B cell (primary cell): ENCODE results near the gene KLHL6. TPM values are rescaled to one million over a fixed set of nuclear protein-coding genes. Genes with fewer than 3 reads are reported as not detected.

Source experiments
- ATAC-seq: fragments of 200-7000 bp; cut with Tn5 transposase; one replicate; pipeline ENCODE4 v1.10.0; 2021; ENCODE audit warnings: low read depth, mild to moderate bottlenecking, moderate number of reproducible peaks, moderate library complexity
- CTCF ChIA-PET: fragments of 350-600 bp; sonication (Branson Sonifier 250); formaldehyde crosslinking; loops from one replicate; lab custom pipeline; 2021; ENCODE audit warnings: antibody characterized with exemption, inconsistent platforms; lab: Charles Lee
- POLR2A ChIA-PET: fragments of 350-600 bp; sonication (Branson Sonifier 250); formaldehyde crosslinking; loops from one replicate; lab custom pipeline; 2021; ENCODE audit warnings: antibody characterized with exemption; lab: Charles Lee
- DNase-seq: peaks from one replicate; pipeline ENCODE4 v3.0.0; 2013
- H2AFZ ChIP-seq: 2 replicates; pipeline ENCODE4 v1.6.1; 2012; ENCODE audit warnings: mild to moderate bottlenecking, low read depth, low read length; ENCODE audit not compliant: insufficient read depth, poor library complexity, severe bottlenecking
- H3K27ac ChIP-seq, 2 donors: 1 replicate in 1 of 2; 2 replicates in 1 of 2; pipeline ENCODE4 v1.5.1; 2012 to 2013; ENCODE audit warnings: low read length in 2 of 2, mild to moderate bottlenecking in 2 of 2, moderate library complexity in 1 of 2
- H3K27me3 ChIP-seq, 4 experiments: fragments of 200-600 bp in 1 of 4; sonication (generic) in 1 of 4; replicated peaks in 1 of 4; 1 replicate in 2 of 4; 2 replicates in 2 of 4; pipeline versions ENCODE4 v1.6.1 to v1.7.0; 2013 to 2016; ENCODE audit warnings: low read length in 3 of 4, mild to moderate bottlenecking in 2 of 4, mixed read lengths in 1 of 4, moderate library complexity in 1 of 4; ENCODE audit not compliant: insufficient read depth in 4 of 4, control insufficient read depth in 3 of 4; ENCODE audit errors: control extremely low read depth in 1 of 4
- H3K36me3 ChIP-seq, 2 experiments: replicated peaks in 1 of 2; 1 replicate in 1 of 2; 2 replicates in 1 of 2; pipeline versions ENCODE4 v1.6.1 to v1.7.1; 2013; ENCODE audit warnings: low read length in 1 of 2; ENCODE audit not compliant: insufficient read depth in 2 of 2, control insufficient read depth in 1 of 2; ENCODE audit errors: control extremely low read depth in 1 of 2, extremely low read depth in 1 of 2
- H3K4me1 ChIP-seq, 2 donors: fragments of 200-600 bp in 1 of 2; sonication (generic) in 1 of 2; 1 replicate in 1 of 2; 2 replicates in 1 of 2; pipeline versions ENCODE4 v1.5.1 to v1.6.1; 2013 to 2017; ENCODE audit warnings: low read length in 2 of 2; ENCODE audit not compliant: control insufficient read depth in 2 of 2, insufficient read depth in 2 of 2
- H3K4me2 ChIP-seq: replicated peaks from 2 replicates; pipeline ENCODE3; 2012; ENCODE audit warnings: mild to moderate bottlenecking, low read depth, low read length; ENCODE audit not compliant: poor library complexity, severe bottlenecking
- H3K4me3 ChIP-seq, 5 experiments: fragments of 200-600 bp in 1 of 5; sonication (generic) in 1 of 5; 1 replicate in 3 of 5; 2 replicates in 2 of 5; pipeline versions ENCODE4 v1.5.1 to v1.7.0; 2011 to 2016; ENCODE audit warnings: low read length in 4 of 5, mild to moderate bottlenecking in 4 of 5, low read depth in 2 of 5, control low read depth in 1 of 5, moderate library complexity in 1 of 5; ENCODE audit not compliant: insufficient read depth in 1 of 5; ENCODE audit errors: control extremely low read depth in 1 of 5, extremely low read depth in 1 of 5
- H3K79me2 ChIP-seq: fragments of 200-600 bp; sonication (generic); one replicate; pipeline ENCODE4 v1.6.0; 2016; ENCODE audit warnings: low read length; ENCODE audit not compliant: control insufficient read depth, insufficient read depth
- H3K9ac ChIP-seq: fragments of 200-600 bp; sonication (generic); 2 replicates; pipeline ENCODE4 v1.6.1; 2017; ENCODE audit warnings: mild to moderate bottlenecking, low read length, moderate library complexity
- H3K9me3 ChIP-seq, 3 donors: one replicate each; pipeline versions ENCODE4 v1.6.1 to v1.7.1; 2013; ENCODE audit warnings: low read length in 2 of 3; ENCODE audit not compliant: control insufficient read depth in 2 of 3, insufficient read depth in 1 of 3; ENCODE audit errors: control extremely low read depth in 1 of 3
- H4K20me1 ChIP-seq: 2 replicates; pipeline ENCODE4 v1.6.0; 2012; ENCODE audit warnings: mild to moderate bottlenecking, low read length; ENCODE audit not compliant: insufficient read depth, control insufficient read depth, poor library complexity, severe bottlenecking
- H3K27ac Mint-ChIP-seq: one replicate; pipeline ENCODE4 v1.8.0; 2021; ENCODE audit warnings: mixed read lengths
- H3K27me3 Mint-ChIP-seq: one replicate; pipeline ENCODE4 v1.8.0; 2021; ENCODE audit warnings: mixed read lengths
- H3K4me1 Mint-ChIP-seq: one replicate; pipeline ENCODE4 v1.8.0; 2021; ENCODE audit warnings: mixed read lengths
- H3K4me3 Mint-ChIP-seq: one replicate; pipeline ENCODE4 v1.8.0; 2021; ENCODE audit warnings: mixed read lengths
- H3K9me3 Mint-ChIP-seq: one replicate; pipeline ENCODE4 v1.8.0; 2022; ENCODE audit warnings: mixed read lengths; ENCODE audit not compliant: insufficient read depth
- EZH2 ChIP-seq: IDR thresholded peaks from 2 replicates; pipeline ENCODE4 v1.6.1; 2012; ENCODE audit warnings: borderline replicate concordance, low read depth, mild to moderate bottlenecking, moderate library complexity, low read length; ENCODE audit not compliant: insufficient read depth, poor library complexity, severe bottlenecking
- WGBS: methylation state at CpG from one replicate; pipeline ENCODE4 v1.1.5; 2013; ENCODE audit warnings: missing lambda C conversion rate; ENCODE audit not compliant: insufficient coverage; 5-methylcytosine and 5-hydroxymethylcytosine counted together
- intact Hi-C: fragments of 100-400 bp; cut with micrococcal nuclease; formaldehyde crosslinking; loops from one replicate; pipeline ENCODE4 v1.10.0; 2022
- polyA plus RNA-seq: library from polyadenylated mRNA; depleted of rRNA; stranded (reverse); fragments of >200 nt; gene quantifications from 2 replicates; pipeline ENCODE4 v1.2.3, GENCODE V29; 2012
- total RNA-seq, 2 donors: library from RNA; stranded (reverse); fragments of 120-200 nt in 1 of 2; gene quantifications; 1 replicate in 1 of 2; 2 replicates in 1 of 2; pipeline versions ENCODE4 v1.2.3 to v1.2.4, GENCODE V29; 2013 to 2022
- TF ChIP-seq, protein P1 (sequence below): fragments of 200-600 bp; IDR thresholded peaks from one replicate; pipeline ENCODE4 v1.8.0; 2022; ENCODE audit warnings: antibody characterized with exemption, mild to moderate bottlenecking

KLHL6 gene
- total and polyA plus RNA-seq, 2 donors (not counting 1 experiment from before 2014, with no cell fraction given), result 29.6 to 69.7 TPM

DNA sequence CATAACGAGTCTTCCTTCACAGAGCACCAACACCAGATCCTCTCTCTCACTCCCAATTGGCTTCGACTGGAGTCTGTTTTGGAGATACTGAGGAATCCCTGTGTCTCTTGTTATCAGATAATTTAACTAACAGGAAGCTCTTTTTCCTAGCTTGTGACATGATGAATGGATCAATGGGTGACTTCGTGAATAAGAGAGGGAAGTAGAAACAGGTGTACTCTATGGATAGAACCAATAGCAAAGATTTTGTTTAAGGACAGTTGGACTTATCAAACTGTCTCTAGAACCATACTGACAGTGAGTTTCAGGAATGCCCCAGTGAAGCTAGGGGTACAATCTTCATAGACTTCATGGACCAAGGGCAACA is 29.4 kb upstream of the KLHL6 start:
- DNase-seq (no peak), ATAC-seq (no peak)
- no peaks in the 10 kb centered on the region for H3K36me3 ChIP-seq
- Mint-ChIP-seq H3K9me3 (no peaks in the 10 kb centered on the region), H3K4me3 (no peak overlapping the region), H3K4me1 (peaks cover 47% of the 10 kb centered on the region), H3K27me3 (no peaks in the 10 kb centered on the region), H3K27ac (no peak overlapping the region)
- H4K20me1 ChIP-seq, result no peaks in the 10 kb centered on the region
- H3K27me3 ChIP-seq, result peaks cover 0 to 8% (median 2%) of the 10 kb centered on the region in 4 experiments
- no peak overlapping the region for H3K9ac ChIP-seq
- H3K4me1 ChIP-seq, result peaks cover 19 to 41% of the 10 kb centered on the region in 2 donors
- H3K27ac ChIP-seq, result no peak overlapping the region
- TF ChIP-seq, protein P1, sequence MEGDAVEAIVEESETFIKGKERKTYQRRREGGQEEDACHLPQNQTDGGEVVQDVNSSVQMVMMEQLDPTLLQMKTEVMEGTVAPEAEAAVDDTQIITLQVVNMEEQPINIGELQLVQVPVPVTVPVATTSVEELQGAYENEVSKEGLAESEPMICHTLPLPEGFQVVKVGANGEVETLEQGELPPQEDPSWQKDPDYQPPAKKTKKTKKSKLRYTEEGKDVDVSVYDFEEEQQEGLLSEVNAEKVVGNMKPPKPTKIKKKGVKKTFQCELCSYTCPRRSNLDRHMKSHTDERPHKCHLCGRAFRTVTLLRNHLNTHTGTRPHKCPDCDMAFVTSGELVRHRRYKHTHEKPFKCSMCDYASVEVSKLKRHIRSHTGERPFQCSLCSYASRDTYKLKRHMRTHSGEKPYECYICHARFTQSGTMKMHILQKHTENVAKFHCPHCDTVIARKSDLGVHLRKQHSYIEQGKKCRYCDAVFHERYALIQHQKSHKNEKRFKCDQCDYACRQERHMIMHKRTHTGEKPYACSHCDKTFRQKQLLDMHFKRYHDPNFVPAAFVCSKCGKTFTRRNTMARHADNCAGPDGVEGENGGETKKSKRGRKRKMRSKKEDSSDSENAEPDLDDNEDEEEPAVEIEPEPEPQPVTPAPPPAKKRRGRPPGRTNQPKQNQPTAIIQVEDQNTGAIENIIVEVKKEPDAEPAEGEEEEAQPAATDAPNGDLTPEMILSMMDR, result no peak
- TF ChIP-seq EZH2, result no peak
- H2AFZ ChIP-seq, result no peak overlapping the region
- intact Hi-C loops, result no loop called here
- H3K4me2 ChIP-seq, result no peak overlapping the region
- WGBS, result no CpG with 5 or more reads among the region's 3 CpGs
- peaks cover 0 to 3% (median 0%) of the 10 kb centered on the region in 3 donors for H3K9me3 ChIP-seq
- H3K79me2 ChIP-seq, result no peaks in the 10 kb centered on the region
- no peak overlapping the region for H3K4me3 ChIP-seq
- ChIA-PET POLR2A (interaction anchor here (0.6 kb wide), 1 partner anchor 11 kb away, joined by 4 read pairs; no protein-coding TSS in a partner anchor), CTCF (interaction anchor here (0.9 to 1.2 kb wide), 3 partner anchors 8 to 119 kb away, joined by 3 read pairs; no protein-coding TSS in a partner anchor)

DNA sequence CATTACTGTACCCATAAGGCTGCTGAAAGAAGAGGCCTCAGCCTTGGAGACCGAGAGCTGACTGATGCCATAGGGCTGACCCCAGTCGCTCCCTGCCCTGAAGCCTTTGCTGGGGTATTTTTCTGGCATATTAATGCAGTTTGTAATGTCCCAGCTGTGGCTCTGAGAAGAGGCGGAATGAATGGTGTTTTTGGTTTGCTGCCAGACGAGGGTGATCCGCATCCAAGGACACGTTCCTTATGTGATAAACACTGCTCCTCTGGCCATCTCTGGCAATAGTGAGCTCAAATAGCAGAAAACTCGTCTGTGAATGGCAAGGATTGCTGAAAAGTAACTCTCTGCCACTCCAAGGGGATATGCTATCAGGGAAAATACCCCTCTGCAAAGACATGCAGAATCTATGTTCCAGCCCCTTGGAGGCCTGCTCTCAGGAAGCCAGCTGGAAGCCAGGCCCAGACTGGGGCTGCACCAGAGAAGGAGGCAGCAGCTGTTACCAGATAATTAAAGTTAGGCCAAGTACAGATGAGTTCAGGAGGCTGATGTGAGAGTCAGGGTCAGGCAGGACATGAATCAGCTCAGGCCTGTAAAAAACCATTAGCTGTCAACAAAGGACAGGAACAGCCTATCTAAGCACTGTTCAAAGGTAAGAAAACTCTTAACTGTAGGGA is 28.9 kb upstream of the KLHL6 start:
- TF ChIP-seq, protein P1, result no peak
- no peak for TF ChIP-seq EZH2
- WGBS, result 94% methylated on average over 6 of the region's 7 CpGs
- no peaks in the 10 kb centered on the region for H3K9me3 Mint-ChIP-seq
- no peak overlapping the region for H3K9ac ChIP-seq
- peaks cover 52% of the 10 kb centered on the region for H3K4me1 Mint-ChIP-seq
- no peak overlapping the region for H3K27ac ChIP-seq
- H3K9me3 ChIP-seq, result peaks cover 0 to 3% (median 0%) of the 10 kb centered on the region in 3 donors
- DNase-seq (no peak), ATAC-seq (no peak)
- H4K20me1 ChIP-seq, result no peaks in the 10 kb centered on the region
- H3K27ac Mint-ChIP-seq, result no peak overlapping the region
- H3K79me2 ChIP-seq, result no peaks in the 10 kb centered on the region
- H3K27me3 Mint-ChIP-seq, result no peaks in the 10 kb centered on the region
- peaks cover 21 to 46% of the 10 kb centered on the region in 2 donors for H3K4me1 ChIP-seq
- peaks cover 0 to 8% (median 0%) of the 10 kb centered on the region in 4 experiments for H3K27me3 ChIP-seq
- H3K4me3 ChIP-seq, result no peak overlapping the region
- intact Hi-C loops, result no loop called here
- H3K4me2 ChIP-seq, result no peak overlapping the region
- no peaks in the 10 kb centered on the region for H3K36me3 ChIP-seq
- no peak overlapping the region for H2AFZ ChIP-seq
- POLR2A ChIA-PET, result interaction anchor here (0.6 kb wide), 1 partner anchor 10 kb away, joined by 4 read pairs; no protein-coding TSS in a partner anchor
- CTCF ChIA-PET, result interaction anchor here (0.7 to 1.2 kb wide), 4 partner anchors 8 to 120 kb away, joined by 3 read pairs; no protein-coding TSS in a partner anchor
- no peak overlapping the region for H3K4me3 Mint-ChIP-seq
